PC-9 (cell line): ENCODE results near the gene TMA7B. TPM values are rescaled to one million over a fixed set of nuclear protein-coding genes. Genes with fewer than 3 reads are reported as not detected.

Experiments
- BruUV-seq: library from RNA; stranded (reverse); fragments of 400-500 nt; replicated peaks from 2 replicates; lab custom pipeline; 2021; lab: Mats Ljungman, UMichigan
- CTCF ChIA-PET: fragments of 300-600 bp; sonication (Branson Sonifier 250); formaldehyde crosslinking; loops from one replicate; lab custom pipeline; 2022; ENCODE audit warnings: antibody characterized with exemption; lab: Charles Lee
- POLR2A ChIA-PET: fragments of 300-600 bp; sonication (Branson Sonifier 250); formaldehyde crosslinking; loops from one replicate; lab custom pipeline; 2022; ENCODE audit warnings: antibody characterized with exemption; ENCODE audit not compliant: unreplicated experiment; lab: Charles Lee
- DNase-seq, 2 experiments: peaks; one replicate each; pipeline versions ENCODE4 v3.0.0 to v3.0.0-alpha.2; 2015 to 2022; ENCODE audit warnings: mixed read lengths in 1 of 2
- H2AFZ ChIP-seq: fragments of 200-600 bp; sonication (generic); 2 replicates; pipeline ENCODE4 v1.8.1; 2017; ENCODE audit warnings: antibody characterized with exemption
- H3F3A ChIP-seq: fragments of 200-600 bp; sonication (generic); 2 replicates; pipeline ENCODE4 v1.8.1; 2017; ENCODE audit warnings: antibody characterized with exemption, mild to moderate bottlenecking, low read depth; ENCODE audit not compliant: insufficient read depth
- H3K27ac ChIP-seq: fragments of 200-600 bp; sonication (generic); 2 replicates; pipeline ENCODE4 v1.6.1; 2016; ENCODE audit warnings: mixed run types
- H3K27me3 ChIP-seq: fragments of 200-600 bp; sonication (generic); 2 replicates; pipeline ENCODE4 v1.6.1; 2016; ENCODE audit warnings: low read depth, mixed run types; ENCODE audit not compliant: insufficient read depth
- H3K36me3 ChIP-seq: fragments of 200-600 bp; sonication (generic); 2 replicates; pipeline ENCODE4 v1.6.1; 2016; ENCODE audit warnings: low read depth, mixed run types
- H3K4me1 ChIP-seq: fragments of 200-600 bp; sonication (generic); replicated peaks from 2 replicates; pipeline ENCODE4 v1.6.1; 2016; ENCODE audit warnings: mixed run types; ENCODE audit not compliant: insufficient read depth
- H3K4me2 ChIP-seq: fragments of 200-600 bp; sonication (generic); 2 replicates; pipeline ENCODE4 v1.6.1; 2017; ENCODE audit warnings: mixed run types
- H3K4me3 ChIP-seq: fragments of 200-600 bp; sonication (generic); 2 replicates; pipeline ENCODE4 v1.6.1; 2016; ENCODE audit warnings: mixed run types
- H3K79me2 ChIP-seq: fragments of 200-600 bp; sonication (generic); 2 replicates; pipeline ENCODE4 v1.6.1; 2017; ENCODE audit warnings: low read depth, mixed run types
- H3K9me2 ChIP-seq: fragments of 200-600 bp; sonication (generic); 2 replicates; pipeline ENCODE4 v1.8.1; 2017; ENCODE audit warnings: mild to moderate bottlenecking; ENCODE audit not compliant: insufficient read depth
- H3K9me3 ChIP-seq: fragments of 200-600 bp; sonication (generic); 2 replicates; pipeline ENCODE4 v1.8.1; 2016; ENCODE audit warnings: low read depth; ENCODE audit not compliant: insufficient read depth
- H4K20me1 ChIP-seq: fragments of 200-600 bp; sonication (generic); 2 replicates; pipeline ENCODE4 v1.8.1; 2017; ENCODE audit not compliant: insufficient read depth
- CTCF ChIP-seq: fragments of 200-600 bp; sonication (generic); conservative IDR thresholded peaks from 2 replicates; pipeline ENCODE4 v1.6.1; 2017; ENCODE audit warnings: mixed run types, antibody characterized with exemption, mild to moderate bottlenecking, moderate library complexity
- EZH2 ChIP-seq: fragments of 200-600 bp; sonication (generic); IDR thresholded peaks from 2 replicates; pipeline ENCODE4 v1.8.0; 2017; ENCODE audit warnings: antibody characterized with exemption, low read depth
- intact Hi-C: fragments of 100-400 bp; cut with micrococcal nuclease; formaldehyde crosslinking; loops from one replicate; pipeline ENCODE4 v1.10.0; 2022; ENCODE audit not compliant: unreplicated experiment
- total RNA-seq: library from RNA; stranded (reverse); gene quantifications from 2 replicates; pipeline ENCODE4 v1.2.3, GENCODE V29; 2021

The TMA7B gene
- total RNA-seq, 1 experiment from 2014 or later, result not detected

GRCh38 chr22:39965748-39966147 lies 5.6 kb downstream of the TMA7B start:
- TF ChIP-seq EZH2 (no peak), CTCF (no peak)
- ChIA-PET CTCF (no interaction called here), POLR2A (no interaction called here)
- Histone ChIP-seq H3K27me3 (peaks cover 63% of the 10 kb centered on the region), H3K4me1 (no peaks in the 10 kb centered on the region), H3K79me2 (no peaks in the 10 kb centered on the region), H3K4me3 (no peak overlapping the region), H3K9me3 (no peaks in the 10 kb centered on the region), H3K9me2 (no peaks in the 10 kb centered on the region; the same call in 1 of the 2 replicates), H3K36me3 (no peaks in the 10 kb centered on the region), H3F3A (no peaks in the 10 kb centered on the region), H2AFZ (no peak overlapping the region), H3K4me2 (no peak overlapping the region), H3K27ac (no peak overlapping the region), H4K20me1 (no peaks in the 10 kb centered on the region)
- intact Hi-C loops, result no loop called here
- no peak for DNase-seq
- BruUV-seq, result no TSS peak

GRCh38 chr22:39966470-39966869 lies 6.3 kb downstream of the TMA7B start:
- Histone ChIP-seq H2AFZ (no peak overlapping the region), H3K27me3 (peaks cover 70% of the 10 kb centered on the region), H3K4me1 (no peaks in the 10 kb centered on the region), H3K9me3 (no peaks in the 10 kb centered on the region), H3K79me2 (no peaks in the 10 kb centered on the region), H3K36me3 (no peaks in the 10 kb centered on the region), H3K27ac (no peak overlapping the region), H3K9me2 (no peaks in the 10 kb centered on the region; the same call in 1 of the 2 replicates), H3F3A (no peaks in the 10 kb centered on the region), H3K4me2 (no peak overlapping the region), H4K20me1 (no peaks in the 10 kb centered on the region), H3K4me3 (no peak overlapping the region)
- CTCF ChIA-PET, result no interaction called here
- TF ChIP-seq EZH2, result no peak
- no peak for TF ChIP-seq CTCF
- intact Hi-C loops, result no loop called here
- POLR2A ChIA-PET, result no interaction called here
- no TSS peak for BruUV-seq
- DNase-seq, result no peak

GRCh38 chr22:39967103-39967829 lies 7.1 kb downstream of the TMA7B start:
- ChIA-PET POLR2A (interaction anchor here (0.5 kb wide), 1 partner anchor 22 kb away, joined by 4 read pairs; no protein-coding TSS in a partner anchor), CTCF (no interaction called here)
- intact Hi-C loops, result no loop called here
- BruUV-seq, result no TSS peak
- TF ChIP-seq CTCF (no peak), EZH2 (no peak)
- no peak overlapping the region for H3K4me2 ChIP-seq
- peaks cover 78% of the 10 kb centered on the region for H3K27me3 ChIP-seq
- H3K4me3 ChIP-seq, result no peak overlapping the region
- no peak overlapping the region for H2AFZ ChIP-seq
- no peak overlapping the region for H3K27ac ChIP-seq
- no peaks in the 10 kb centered on the region for H3K79me2 ChIP-seq
- no peaks in the 10 kb centered on the region for H3K4me1 ChIP-seq
- DNase-seq, result no peak
- H3K36me3 ChIP-seq, result no peaks in the 10 kb centered on the region
- H4K20me1 ChIP-seq, result no peaks in the 10 kb centered on the region
- H3K9me2 ChIP-seq, result no peaks in the 10 kb centered on the region
- H3F3A ChIP-seq, result no peaks in the 10 kb centered on the region
- no peaks in the 10 kb centered on the region for H3K9me3 ChIP-seq
